Upper lobe of left lung (tissue), 4 donors: ENCODE measurements around the gene UBE2I.

Experiments used
- CTCF ChIP-seq, 6 experiments: fragments of 450-650 bp in 4 of 6; fragments of 200-600 bp in 2 of 6; sonication (generic) in 2 of 6; IDR thresholded peaks; one replicate each; pipeline ENCODE4 v1.5.1; 2016 to 2019; ENCODE audit warnings: antibody characterized with exemption in 6 of 6
- EP300 ChIP-seq, 4 donors: sonication (generic); formaldehyde crosslinking; IDR thresholded peaks; one replicate each; pipeline ENCODE4 v1.5.1; 2017; ENCODE audit warnings: antibody characterized with exemption in 4 of 4, control low read depth in 2 of 4
- POLR2A ChIP-seq, 4 donors: fragments of 450-650 bp; IDR thresholded peaks; one replicate each; pipeline ENCODE4 v1.5.1; 2016 to 2017; ENCODE audit warnings: antibody characterized with exemption in 4 of 4, mild to moderate bottlenecking in 2 of 4

GRCh38 chr16:1281517-1281916 is 27.9 kb upstream of the UBE2I start:
- TF ChIP-seq CTCF (IDR thresholded peaks at IDR 0.05) (no peak), EP300 (IDR thresholded peaks at IDR 0.05) (no peak), POLR2A (IDR thresholded peaks at IDR 0.05) (no peak)
